ENCODE data around the gene XAGE3.
"Not testable (repeated sequence)": the region's sequence is repeated elsewhere in the genome, so short reads cannot be mapped to it uniquely, and the experiment has no call there.

The XAGE3 gene

GRCh38 chrX:52867610-52868348 lies at the start of gene XAGE3:
TSS of gene XAGE3 (minus strand) at chrX:52868083. CDS start at chrX:52867133, 950 bp downstream.
- no peak for DNase-seq

- DNase-seq = not testable (repeated sequence)
These were observed 46.8 kb upstream of the XAGE3 start for GRCh38 chrX:52914704-52915103.

DNA sequence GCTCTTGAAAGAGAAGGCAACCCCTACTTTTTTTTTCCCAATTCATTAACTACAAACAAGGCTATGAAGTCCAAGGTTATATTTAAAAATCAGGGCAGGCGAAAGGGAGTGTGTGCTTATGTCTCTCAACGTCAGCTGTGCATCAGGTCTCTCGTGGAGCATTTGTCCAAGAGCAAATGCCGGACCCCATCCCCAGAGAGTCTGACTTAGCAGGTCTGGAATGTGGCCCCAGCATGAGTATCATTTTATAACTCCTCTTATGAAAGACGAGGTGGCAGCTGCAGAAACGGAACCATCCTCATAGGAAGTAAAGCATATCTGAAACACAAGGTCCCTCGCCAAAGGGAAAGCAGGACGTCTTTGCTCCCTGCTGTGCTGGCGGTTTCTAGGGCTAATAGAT lies 45.8 kb upstream of the XAGE3 start:
- not testable (repeated sequence) for DNase-seq

- not testable (repeated sequence) for DNase-seq
These were observed 41.6 kb upstream of the XAGE3 start for GRCh38 chrX:52909313-52909969.

DNA sequence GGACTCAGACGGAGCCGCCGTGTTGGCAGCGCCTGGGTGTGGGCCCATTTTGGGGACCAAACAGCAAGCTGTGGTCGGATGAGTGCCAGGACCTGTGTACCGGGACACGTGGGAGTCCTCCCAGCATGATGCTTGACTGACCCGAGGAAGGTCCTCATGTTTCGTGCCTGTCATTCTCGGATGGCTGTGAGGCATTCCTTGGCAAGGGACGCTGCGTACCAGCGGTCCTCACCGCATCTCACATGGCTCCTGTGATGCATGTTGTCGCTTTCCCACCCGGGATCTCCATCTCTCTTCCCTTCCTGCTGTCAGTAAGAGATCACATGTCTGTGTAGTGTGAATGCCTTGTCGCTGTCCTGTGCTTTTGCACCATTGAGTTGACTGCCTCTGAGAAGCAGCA lies 40.0 kb upstream of the XAGE3 start:
- not testable (repeated sequence) for DNase-seq

DNA sequence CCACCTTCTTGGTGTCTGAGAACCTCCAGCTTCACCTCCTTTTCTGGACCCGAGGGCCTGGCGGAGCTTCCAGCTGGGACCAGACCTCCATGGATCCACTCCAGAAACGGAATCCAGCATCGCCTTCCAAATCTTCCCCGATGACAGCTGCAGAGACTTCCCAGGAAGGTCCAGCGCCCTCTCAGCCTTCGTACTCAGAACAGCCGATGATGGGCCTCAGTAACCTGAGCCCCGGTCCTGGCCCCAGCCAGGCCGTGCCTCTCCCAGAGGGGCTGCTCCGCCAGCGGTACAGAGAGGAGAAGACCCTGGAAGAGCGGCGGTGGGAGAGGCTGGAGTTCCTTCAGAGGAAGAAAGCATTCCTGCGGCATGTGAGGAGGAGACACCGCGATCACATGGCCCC lies 39.3 kb upstream of the XAGE3 start:
- not testable (repeated sequence) for DNase-seq

DNA sequence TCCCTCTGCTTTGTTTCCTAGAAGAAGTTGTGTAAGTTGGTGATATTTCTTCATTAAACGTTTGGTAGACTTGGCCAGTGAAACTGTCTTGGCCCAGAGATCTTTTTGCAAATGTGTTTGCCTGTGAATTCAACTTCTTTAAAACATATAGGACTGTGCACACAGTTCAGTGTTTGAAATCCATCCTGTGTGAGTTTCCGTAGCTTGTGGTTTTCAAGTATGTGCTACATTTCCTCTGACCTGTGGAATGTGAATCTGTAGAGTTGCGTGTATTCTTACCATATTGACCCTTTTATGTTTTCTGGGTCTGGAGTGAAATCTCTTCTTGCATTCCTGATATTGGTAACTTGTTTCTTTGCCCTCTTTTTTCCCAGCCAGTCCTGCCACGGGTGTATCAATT lies 38.2 kb upstream of the XAGE3 start:
- not testable (repeated sequence) for DNase-seq

- DNase-seq = not testable (repeated sequence)
These were observed 37.6 kb upstream of the XAGE3 start for GRCh38 chrX:52905531-52905930.

DNA sequence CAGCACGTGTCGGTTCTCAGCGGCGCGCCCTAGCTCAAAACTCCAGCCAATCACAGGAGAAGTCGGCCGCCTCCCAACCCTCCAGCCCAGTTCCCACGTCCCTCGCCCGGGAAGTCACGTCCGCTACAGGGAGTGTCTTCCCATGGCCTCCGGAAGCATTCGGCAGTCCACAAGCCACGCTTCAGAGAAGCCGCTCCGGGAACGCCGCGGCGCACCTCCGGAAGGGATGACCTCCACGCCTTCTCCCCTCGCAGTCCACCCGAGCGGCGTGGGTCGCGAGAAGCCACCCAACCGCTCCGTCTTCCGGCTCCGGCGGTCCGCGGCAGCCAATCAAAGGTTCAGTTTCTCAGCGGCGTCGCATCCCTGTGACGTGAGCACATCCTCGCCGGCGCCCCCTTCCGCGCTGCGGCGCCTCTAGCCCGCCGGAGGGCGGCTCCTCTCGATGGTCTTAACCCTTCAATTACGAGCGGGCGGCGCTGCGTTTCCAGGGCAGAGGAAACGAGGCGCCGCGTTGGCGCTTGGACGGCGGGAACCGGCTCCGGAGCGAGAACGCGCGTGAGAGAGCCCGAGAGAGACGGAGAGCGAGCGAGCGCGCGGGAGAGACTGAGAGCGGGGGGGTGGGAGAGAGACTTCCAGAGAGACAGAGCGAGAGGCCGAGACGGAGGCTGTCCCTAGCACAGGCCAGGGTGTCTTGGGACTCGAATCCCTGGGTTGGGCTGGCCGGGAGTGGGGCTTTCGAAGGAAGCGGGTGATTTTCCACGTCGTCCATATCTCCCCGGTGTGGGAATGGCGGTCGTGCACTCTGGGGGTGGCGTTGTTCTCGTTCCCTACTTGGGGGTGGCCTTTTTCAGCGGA lies 29.2 kb upstream of the XAGE3 start, which contains the start of gene FAM156B:
Gene FAM156B (plus strand): TSS at position 476 of the 855 bp plus-strand sequence. CDS start 9,896 bp downstream, outside the sequence.
- DNase-seq = not testable (repeated sequence)

DNA sequence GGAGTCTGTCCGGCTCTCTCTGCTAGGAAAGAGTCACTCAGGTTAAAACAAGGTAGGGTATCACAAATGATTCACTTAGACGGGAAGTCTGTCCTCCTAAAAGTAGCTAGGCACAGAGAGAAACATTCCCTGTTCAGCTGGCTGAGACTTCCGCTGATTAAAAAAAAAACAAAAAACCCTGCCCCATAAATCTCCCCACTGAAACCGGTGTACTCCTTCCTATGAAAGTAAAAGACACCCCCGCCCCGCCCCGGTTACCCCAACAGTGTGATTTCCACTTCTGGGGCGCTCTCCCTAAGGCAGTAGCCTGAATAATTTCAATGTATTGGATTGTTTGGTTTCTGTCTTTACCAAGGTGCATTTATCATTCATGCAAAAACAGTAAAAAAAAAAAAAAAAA lies 28.6 kb upstream of the XAGE3 start:
- not testable (repeated sequence) for DNase-seq

- DNase-seq = not testable (repeated sequence)
These were observed 20.2 kb upstream of the XAGE3 start for GRCh38 chrX:52888090-52888489.

DNA sequence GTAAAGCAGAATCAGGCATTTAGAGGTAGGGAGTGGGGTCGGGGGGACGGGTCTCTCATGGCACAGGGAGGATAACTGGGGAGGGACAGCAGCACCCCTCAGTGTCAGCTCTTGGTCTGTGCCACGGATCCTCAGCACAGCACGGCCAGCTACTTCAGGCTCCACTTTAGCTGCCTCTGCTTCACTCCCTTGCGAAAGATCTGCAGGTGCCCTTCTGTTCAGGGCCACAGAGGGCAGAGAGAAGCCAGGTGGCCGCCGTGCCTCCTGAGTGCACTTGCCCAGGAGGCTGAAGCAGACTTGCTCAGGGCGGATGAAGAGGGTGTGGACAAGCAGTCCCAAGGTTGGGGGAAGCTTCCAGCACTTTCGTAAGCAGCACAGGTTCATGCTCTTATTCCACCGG lies 19.6 kb upstream of the XAGE3 start:
- not testable (repeated sequence) for DNase-seq

- DNase-seq = not testable (repeated sequence)
These were observed 8.5 kb upstream of the XAGE3 start for GRCh38 chrX:52876386-52876785.

DNA sequence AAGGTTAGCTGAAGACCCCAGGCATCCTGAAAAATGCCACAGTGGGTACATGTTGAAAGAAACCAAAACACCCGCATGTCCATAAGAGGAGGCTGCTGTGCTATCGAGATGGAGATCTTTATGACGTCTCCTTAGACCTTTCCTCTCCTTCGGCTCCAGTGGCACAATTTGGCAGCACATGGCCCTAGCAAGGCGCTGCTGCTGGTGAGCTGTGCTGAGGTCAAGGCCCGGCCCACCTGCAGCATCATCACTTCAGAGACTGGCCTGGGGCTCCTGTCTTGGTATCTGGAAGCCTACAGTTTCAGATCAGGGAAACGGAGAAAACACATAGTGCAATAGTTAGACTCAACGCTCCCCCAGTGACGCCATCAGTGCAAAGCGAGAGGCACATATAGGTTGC lies 7.6 kb upstream of the XAGE3 start:
- not testable (repeated sequence) for DNase-seq

- DNase-seq = no peak
These were observed 6.8 kb upstream of the XAGE3 start for GRCh38 chrX:52874661-52875060.

GRCh38 chrX:52873825-52874224 lies 5.9 kb upstream of the XAGE3 start:
- not testable (repeated sequence) for DNase-seq

DNA sequence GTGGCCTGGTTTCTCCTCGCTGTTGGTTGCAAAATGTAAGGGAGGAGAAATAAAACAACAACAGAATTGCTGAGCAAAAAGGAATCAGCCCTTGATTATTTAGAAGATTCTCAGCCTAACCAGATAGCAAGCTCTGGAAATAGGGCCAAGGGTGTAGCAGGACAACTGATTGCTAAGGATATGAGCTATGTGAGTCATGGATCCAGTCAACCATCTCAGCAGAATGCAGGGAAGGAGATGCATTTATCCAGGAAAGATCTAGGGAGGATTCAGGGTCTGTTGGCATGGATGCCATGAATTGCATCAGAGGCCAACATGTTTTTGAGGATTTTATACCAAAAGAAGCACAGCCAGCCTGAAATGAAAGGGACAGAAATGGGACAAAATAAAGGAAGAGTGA lies 2.2 kb upstream of the XAGE3 start:
- no peak for DNase-seq

- DNase-seq = no peak
These were observed 2.4 kb downstream of the XAGE3 start for GRCh38 chrX:52865343-52865998.

DNA sequence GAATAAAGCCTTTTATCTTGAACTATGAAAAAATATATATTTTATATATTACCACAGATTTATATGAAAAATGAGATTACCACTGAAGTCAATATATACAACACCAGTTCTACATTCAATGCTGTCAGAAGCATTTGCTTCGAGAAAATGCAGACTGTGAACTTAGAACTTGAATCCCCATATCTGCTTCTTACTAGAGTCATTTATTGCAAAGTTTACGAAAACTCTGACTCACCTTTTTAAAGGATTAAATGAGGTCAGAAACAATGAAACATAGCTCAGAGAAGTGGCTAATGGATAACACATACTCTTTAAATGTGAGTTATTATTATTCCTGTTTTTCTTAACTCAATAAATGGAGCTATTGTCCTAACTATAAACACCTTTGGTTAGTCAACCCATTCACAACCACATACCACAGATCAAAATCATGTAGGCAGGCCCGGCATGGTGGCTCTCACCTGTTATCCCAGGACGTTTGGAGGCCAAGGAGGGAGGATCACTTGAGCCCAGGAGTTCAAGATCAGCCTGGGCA lies 10.8 kb downstream of the XAGE3 start:
- DNase-seq = not testable (repeated sequence)

DNA sequence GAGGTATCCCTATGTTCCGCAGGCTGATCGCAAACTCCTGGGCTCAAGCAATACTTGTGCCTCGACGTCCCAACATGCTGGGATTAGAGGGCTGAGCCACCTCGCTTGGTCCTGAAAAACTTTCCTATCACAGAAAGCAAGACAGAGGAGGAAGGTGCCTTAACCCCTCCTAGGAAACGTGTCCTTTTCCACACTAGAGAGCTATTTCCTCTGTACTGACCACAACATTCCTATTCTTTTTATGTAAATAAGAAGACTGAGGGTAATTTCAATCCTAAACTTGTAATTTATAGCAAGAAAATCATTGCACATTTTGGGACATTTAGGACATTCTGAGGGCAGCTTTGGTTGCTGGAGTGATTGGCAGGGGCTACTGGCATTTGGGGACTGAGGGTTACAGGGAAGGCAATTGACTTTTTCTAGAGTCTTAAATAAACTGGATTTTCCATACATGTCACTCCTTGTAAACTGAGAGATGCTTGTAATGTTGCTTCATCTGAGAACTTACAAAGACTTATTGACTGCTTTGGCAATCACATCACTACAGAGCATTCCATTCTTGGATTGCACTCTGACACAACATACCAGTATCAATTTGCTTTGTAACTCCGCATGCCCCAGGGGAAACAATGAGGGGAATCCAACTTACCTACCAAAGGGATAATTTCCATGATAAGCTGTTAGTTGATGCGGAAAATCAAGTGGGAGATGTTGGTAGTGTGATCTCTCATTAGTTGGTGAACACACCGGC lies 15.6 kb downstream of the XAGE3 start:
- no peak for DNase-seq

DNA sequence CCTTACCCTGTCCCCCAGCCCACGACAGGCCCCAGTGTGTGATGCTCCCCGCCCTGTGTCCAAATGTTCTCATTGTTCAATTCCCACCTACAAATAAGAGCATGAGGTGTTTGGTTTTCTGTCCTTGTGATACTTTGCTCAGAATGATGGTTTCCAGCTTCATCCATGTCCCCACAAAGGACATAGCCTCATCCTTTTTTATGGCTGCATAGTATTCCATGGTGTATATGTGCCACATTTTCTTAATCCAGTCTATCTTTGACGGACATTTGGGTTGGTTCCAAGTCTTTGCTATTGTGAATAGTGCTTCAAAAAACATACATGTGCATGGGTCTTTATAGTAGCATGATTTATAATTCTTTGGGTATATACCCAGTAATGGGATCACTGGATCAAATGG lies 24.3 kb downstream of the XAGE3 start:
- DNase-seq = not testable (repeated sequence)

- DNase-seq = no peak
These were observed 28.7 kb downstream of the XAGE3 start for GRCh38 chrX:52839137-52839536.

All from AML-193 (cell line).